ENCODE measurements around the gene SNU13.
"Not testable (repeated sequence)": the region's sequence is repeated elsewhere in the genome, so short reads cannot be mapped to it uniquely, and the experiment has no call there.

Gene SNU13
- total RNA-seq = 78.9 to 116 reads per million in 2 donors

DNA sequence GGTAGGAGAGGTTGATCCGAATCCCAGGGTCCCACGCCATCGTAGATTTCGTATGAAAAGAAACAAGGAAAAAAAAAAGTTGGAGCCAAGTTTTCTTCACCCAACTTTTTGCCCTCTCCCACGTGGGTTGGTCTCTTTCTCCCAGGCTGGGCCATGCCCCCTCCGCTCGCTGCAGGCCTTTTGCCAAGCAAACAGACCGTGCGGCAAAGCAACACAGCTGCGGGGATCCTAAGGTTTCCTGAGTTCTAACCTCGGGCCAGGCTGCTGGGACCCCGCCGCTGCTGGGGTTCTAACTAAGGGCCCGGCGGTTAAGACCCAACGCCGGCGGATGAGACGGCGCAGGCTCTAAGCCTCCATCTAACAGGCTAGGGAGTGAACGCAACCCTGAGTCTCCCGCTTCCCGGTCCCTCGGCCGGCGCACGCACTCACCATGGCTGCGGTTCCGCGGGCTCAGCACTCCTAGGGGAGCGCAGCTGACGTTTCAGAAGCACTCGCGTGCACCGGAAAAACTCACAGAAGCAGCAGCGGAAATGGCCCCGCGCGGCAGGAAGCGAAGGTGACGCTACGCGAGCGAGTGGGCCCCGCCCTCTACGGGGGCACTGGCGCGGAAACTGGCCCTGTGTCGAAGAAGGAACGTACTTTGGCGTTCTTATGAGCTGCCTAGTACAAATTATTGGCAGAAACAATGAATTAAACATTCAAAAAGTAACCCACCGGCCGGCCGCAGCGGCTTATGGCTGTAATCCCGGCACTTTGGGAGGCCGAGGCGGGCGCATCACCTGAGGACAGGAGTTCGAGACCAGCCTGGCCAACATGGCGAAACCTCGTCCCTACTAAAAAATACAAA is at the start of gene SNU13:
Gene SNU13, minus strand, starts transcription at position 503 of the 847 bp plus-strand sequence. Its CDS starts 71 bp downstream, at position 432.
- DNase-seq = peak; percentile 89

DNA sequence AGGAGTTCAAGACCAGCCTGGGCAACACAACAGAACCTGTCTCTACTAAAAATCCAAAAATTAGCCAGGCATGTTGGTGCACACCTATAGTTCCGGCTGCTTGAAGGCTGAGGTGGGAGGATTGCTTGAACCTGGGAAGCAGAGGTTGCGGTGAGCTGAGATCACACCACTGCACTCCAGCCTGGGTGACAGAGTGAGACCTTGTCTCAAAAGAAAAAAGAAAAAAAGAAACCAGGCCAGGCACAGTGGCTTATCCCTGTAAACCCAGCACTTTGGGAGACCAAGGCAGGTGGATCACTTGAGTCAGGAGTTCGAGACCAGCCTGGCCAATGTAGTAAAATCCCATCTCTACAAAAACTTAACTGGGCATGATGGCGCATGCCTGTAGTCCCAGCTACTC is 44.6 kb upstream of the SNU13 start:
- not testable (repeated sequence) for DNase-seq

DNA sequence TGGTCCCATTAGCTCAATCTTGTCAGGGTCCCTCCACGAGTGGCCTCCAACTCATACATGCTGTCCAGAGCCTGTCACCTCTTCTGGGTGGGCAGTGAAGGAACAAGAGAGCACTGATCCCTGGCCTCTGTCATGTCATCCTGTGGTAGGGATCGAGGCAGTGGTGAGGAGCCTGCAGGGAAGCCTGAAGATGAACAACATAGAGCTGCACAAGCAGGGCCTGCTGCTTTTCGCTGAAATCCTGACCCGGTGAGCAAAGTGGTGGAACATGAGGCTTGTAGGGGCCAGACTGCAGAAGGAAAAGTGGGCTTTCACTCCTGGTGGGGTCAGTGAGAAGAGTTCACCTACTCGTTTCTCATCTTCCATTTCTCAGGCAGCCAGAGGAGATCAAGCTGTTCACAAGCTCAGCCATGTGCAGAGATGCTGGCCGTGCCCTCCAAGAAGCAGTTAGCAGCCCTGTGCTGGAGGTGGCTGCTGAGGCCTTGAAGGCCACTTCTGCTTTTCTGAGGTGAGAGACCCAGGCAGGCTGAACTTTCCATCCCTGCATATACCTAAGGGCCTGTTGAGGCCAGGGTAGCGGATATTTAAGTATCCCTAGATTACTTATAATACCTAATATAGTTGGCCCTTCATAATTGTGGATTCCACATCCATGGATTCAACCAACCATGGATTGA is 43.6 kb upstream of the SNU13 start:
- DNase-seq = no peak

DNA sequence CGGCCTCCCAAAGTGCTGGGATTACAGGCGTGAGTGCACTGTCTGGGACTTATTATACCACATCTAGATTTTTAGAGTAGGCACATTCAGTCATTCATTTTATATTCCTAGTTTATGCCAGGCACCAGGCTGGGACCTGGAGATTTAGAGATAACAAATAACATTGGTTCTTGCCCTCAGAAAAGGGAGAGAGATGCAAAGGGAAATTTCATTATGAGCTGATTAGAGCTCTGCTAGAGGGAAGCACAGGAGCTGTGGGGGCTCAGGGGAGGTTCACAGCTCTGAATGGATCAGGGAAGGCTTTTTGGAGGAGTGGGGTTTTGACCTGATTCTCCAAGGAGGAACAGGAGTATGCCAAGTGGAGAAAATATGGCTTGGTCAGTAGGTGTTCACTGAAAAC is 42.9 kb upstream of the SNU13 start:
- no peak for DNase-seq

DNA sequence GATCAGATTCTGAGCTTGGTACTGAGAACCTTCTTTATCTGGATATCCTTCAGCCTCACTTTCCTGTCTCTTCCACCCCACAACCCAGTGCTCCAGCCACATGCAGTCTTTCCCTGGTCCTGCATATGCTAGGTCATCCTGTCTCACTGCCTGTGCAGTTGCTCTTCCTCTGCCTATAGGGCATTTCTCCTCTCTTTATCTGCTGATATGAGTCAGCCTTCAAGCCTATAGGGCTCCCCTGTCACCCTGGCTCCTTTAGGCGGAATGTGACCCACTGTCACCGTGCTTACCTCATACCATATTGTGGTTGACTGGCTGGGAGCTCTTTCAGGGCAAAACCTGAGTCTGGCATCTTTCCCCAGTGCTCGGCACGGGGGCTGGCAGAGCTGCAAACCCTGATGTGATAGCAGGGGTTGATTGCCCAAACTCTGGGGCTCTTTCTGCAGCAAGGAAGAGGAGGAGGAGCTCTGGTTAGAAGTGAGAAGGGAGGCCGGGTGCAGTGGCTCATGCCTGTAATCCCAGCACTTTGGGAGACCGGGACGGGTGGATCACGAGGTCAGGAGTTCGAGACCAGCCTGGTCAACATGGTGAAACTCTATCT is 36.9 kb upstream of the SNU13 start:
- no peak for DNase-seq

DNA sequence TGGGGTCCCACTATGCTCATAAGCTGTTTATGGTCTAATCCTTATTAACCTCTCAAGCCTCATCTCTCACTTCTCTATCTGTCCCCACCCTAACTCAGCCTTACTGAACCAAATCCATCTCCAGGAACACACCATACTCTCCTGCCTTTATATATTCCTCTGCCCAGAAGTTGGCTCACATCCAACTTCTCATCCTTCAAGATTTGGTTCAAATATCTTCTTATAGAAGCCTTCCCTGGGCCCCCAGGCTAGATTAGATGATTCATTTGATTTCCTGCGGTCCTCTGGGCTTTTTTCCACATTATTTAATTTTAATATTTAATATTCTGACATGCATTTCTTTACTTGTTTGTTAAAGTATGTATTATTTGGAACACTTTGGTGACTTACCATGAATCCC is 33.8 kb upstream of the SNU13 start:
- DNase-seq = no peak

DNA sequence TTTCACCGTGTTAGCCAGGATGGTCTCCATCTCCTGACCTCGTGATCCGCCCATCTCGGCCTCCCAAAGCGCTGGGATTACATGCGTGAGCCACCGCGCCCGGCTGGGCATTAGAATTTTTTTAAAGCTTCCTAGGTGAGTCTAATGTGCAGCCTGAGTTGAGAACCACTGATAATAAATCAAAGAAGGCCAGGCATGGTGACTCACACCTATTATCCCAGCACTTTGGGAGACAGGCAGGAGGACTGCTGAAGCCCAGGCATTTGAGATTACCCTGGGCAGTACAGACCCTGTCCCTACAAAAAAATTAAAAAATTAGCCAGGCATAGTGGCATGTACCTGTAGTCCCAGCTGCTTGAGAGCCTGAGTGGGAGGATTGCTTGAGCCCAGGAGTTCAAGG is 24.3 kb upstream of the SNU13 start:
- no peak for DNase-seq

DNA sequence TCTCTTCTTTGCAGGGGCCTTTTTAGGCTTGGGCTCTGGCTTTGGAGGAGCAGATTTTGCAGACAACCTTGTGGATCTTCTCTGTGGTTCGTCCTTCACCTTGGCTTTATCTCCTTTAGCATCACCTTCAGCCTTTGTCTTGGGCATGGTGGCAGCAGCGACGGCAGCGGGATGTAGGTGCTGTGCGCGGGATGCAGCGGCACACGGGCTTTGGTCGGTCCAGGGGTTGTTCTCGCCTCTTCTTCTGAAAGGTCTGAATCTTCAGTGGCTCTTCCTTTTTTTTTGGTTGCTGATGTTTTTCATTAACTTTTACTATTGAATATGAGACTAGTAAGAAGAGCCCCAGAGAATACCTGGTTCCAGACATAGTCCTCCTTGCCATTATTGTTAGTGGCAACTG is 20.7 kb upstream of the SNU13 start:
- no peak for DNase-seq

DNA sequence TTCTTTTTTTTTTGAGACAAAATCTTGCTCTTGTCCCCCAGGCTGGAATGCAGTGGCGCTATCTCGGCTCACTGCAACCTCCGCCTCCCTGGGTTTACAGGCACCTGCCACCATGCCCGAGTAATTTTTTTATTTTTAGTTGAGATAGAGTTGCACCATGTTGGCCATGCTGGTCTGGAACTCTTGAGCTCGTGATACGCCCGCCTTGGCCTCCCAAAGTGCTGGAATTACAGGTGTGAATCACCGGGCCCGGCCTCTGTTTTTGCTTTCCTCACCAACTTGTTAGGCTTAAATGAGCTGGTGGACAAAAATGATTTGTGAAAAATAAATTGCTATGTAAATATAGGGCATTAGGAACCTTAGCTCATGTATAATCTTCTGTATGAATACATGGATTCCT is 14.1 kb upstream of the SNU13 start:
- DNase-seq = no peak

DNA sequence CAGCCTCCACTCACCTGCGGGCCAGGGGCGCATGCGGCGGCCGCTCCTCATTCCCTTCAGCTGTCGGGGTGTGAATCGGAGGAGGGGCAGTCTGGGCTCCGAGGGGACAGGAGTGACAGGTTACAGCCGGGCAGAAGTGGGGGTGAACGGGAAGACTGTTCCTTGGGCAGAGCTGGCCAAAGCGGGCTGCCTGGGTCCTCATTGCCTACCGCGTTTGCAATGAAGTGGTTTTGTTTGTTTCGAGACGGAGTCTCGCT is 11.4 kb upstream of the SNU13 start:
- no peak for DNase-seq

DNA sequence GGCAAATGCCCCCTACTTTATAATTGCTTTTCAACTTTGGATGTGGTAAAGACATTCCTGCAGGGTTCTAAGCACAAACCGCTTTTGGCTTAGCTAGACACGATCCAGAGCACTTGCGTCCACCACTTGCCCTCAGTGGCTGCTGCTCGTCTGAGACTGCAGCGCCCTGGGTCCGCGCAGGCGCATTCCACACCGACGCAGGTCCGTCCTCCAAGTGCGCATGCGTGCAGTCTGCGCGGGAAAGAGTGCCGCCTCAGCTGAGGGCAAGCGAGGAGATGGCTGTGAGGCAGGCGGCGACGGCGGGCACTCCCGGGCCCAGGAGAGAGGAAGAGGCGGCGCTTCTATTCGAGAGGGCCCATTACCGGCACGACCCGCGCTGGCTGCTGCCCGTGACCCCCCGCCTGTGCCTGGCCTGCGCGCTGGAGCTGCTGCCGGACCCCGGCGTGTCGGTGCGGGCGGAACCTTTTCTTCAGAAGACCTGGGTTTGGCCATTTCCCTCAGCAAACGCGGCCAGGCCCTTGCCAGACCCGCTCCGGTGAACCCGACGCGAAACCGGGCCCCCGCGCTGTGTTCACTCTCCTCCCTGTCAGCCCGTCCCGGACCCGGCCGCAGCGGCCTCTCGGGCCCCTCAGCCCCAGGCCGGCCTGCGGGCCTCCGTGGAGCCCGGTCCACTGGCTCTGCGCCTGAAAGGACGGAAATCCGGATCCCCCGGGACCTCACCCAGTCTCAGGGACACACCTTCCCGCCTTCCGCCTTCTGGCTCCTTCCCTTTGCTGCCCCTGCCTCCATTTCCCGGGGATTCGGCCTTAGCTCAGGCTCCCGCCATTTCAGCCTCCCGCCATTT is 10.8 kb upstream of the SNU13 start, which contains the start of gene MEI1:
Gene MEI1, plus strand, starts transcription at position 240 of the 844 bp plus-strand sequence. Its CDS starts 36 bp downstream, at position 276.
- DNase-seq = peak; percentile 85

DNA sequence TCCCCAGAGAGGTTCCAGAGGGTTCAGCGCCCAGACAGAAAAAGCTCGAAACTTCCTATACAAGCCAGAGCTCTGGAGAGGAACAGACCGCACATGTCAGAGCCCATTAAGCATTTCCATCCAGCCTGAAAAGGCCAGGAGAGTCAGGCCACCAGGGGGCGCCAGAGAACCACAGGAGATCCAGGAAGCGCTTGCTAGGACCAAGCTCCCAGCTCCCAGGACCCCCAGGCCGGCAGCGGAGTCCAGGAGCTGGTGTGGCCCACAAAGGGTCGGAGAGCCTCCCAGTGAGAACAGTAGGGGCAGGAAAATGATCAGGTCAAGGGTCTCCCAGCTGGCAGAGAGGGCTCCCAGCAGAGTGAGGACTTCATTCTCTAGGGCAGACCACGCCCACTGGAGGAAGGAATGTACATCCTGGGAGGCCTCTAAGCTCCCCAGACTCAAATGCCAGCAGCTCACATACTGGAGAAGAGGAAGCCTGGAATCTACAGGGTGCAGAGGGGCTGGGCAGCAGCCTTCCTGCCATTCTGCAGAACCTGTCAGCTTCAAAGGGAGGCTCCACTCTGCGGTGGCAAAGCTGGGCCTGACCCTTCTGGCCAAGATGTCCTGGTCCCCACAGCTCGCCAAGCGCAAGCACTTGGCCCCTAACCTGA is 8.6 kb upstream of the SNU13 start:
- DNase-seq = peak; percentile 99

DNA sequence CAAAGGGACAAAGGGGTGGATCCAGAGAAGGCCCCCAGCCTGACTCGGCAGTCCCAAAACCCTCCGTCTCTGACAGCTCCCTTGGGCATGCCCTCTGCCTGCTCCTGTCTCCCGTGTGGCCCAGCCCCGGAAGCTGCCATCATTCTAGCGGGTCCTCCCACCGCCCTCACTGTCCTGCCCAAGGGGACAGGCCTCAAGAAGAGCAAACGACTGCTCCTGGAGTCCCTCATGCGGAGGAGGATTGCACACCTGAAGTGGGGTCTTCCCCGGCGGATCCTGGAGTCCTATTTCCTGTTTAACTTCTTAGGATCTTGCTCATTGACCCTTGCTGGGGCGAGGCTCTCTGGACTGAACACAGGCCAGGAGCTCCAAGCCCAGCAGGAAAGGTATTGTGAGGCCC is 8.0 kb upstream of the SNU13 start:
- DNase-seq = no peak

DNA sequence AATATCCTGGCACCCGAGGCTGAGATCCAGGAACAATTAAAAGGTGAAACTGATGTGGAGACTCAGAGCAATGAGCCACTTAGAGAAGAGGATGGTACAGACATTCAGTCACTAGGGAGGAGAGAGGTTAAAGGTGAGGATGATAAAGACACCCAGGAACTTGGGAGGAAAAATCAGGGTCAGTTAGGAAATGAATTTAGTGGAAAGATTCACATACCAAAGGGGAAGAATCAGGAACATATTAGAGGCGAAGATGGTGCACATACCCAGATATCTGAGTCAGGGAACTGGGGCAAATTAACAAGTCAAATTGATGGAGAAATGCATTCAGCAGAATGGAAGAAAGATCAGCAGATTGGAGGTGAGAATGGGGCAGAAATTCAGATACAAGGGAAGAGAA is 6.5 kb upstream of the SNU13 start:
- DNase-seq = no peak

DNA sequence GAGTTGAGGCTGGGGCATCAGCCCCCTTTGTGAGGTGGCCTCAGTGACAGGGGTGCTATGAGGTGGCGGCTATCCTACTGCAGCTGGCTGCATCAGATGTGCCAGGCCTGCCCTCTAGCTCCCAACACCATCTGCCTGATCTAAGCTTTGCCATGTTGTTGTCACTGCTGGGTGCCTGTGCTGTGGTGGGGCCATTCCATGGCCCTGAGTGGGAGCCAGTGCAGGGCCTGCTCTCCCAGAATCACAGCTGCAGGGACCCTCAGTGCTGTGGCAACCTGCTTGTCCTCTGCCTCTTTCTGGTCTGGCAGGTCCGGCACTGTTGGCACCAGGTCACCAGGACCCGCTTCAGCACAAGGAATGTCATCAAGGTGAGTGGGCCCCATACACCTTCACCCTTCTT is 1.8 kb upstream of the SNU13 start:
- no peak for DNase-seq

DNA sequence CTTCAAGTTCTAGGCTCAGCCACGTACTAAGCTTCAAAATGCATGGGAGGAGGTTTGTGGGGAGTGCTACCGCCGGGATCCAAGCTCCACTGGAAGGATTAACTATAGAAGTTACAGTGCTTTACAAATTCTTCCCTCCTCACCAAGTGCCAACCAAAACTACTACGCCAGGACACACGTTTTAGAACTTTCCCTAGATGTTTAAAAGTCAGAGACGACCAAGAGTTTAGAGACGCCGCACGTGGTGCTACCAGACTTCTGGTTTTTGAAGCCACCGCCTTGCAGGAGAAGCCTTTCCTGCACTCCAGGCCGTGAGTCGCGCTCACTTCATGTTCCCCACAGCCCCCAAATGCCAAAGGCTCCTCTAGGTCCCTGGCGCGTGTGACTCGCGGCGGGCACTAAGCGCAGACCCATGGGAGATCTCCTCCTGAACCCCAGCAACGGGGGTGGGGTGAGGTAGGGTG is 734 bp downstream of the SNU13 start:
- DNase-seq = no peak

DNA sequence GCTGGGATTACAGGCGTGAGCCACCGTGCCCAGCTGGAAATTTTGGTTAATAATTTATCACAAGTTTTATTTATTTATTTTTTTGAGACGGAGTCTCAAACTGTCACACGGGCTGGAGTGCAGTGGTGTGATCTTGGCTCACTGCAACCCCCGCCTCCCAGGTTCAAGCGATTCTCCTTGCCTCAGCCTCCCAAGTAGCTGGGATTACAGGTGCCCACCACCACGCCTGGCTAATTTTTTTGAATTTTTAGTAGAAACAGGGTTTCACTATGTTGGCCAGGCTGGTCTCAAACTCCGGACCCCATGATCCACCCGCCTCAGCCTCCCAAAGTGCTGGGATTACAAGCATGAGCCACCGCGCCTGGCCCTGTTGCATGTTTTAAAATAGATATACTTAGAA is 1.8 kb downstream of the SNU13 start:
- DNase-seq = not testable (repeated sequence)

DNA sequence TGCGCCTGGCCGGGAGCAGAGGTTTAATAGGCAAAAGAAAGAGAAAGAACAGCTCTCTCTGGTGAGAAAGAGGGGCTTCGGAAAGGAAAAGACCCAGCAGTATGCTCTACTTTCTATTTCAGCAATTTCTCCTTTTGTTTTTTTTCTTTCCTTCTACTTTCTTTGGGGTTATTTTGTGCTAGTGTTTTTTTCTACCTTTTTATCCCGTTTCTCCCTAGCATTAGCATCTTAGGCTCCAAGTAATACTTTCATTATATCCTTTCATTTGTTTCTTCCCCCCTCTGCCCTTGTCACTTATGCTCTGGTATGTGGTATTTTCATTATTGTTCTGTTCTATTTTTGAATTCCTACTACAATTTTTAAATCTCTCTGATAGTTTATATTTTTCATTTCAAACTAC is 4.5 kb downstream of the SNU13 start:
- no peak for DNase-seq

DNA sequence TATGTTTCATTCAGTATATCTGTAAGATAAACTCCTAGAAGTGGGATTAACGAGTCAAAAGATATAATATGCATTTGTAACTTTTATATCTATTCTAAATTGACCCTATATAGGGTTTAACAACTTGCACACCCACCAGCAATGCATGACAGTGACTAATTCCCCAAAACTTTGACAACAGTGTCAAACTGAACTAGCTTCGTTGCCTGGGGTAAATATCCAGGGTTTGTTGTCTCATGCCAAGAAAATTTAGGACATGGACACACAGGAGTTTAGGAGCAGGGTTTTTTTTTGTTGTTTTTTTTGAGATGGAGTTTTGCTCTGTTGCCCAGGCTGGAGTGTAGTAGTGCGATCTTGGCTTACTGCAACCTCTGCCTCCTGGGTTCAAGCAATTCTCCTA is 5.1 kb downstream of the SNU13 start:
- no peak for DNase-seq

DNA sequence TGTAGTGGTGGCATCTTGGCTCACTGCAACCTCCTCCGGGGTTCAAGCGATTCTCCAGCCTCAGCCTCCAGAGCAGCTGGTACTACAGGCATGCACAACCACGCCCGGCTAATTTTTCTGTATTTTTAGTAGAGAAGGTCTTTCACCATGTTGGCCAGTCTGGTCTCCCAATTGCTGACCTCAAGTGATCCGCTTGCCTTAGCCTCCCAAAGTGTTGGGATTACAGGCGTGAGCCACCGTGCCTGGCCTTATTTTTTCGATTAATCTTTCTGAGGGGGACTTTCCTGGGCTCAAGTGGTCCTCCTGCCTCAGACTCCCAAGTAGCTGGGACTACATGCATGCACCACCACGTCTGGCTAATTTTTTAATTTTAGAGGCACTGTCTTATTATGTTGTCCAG is 5.6 kb downstream of the SNU13 start:
- no peak for DNase-seq

DNA sequence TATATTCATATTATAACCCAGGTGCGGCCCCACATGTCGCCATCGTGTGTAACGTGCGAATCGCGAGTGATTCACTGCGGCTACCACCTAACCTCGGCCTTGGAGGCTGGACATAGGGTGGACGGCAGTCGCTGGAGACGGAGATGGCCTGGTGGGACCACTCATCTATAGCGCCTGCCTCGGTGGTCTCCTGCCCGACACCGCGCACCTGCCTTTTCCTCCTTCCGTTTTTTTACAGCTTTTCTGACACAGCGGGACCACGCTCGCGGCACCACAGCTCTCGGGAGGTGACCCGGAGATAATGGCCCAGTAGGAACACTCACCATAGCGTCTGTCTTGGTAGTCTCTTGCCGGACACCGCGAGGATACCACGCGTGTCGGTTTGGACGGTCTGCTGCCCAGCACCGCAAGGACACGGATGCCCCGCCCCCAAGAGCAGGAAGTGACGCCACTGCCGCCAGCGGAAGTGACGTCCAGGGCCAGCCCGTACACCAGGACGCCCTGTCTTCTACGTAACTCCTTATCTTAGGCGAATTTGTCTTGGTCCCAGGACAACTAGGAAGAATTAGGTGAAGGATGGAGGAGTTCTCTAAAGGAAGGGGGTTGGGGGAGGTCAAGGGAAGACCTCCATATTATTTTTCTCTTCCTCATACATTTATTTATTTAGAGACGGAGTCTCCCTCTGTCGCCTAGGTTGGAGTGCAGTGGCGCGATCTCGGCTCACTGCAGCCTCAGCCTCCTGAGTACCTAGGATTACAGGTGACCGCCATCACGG is 6.4 kb downstream of the SNU13 start:
- DNase-seq = peak; percentile 82

DNA sequence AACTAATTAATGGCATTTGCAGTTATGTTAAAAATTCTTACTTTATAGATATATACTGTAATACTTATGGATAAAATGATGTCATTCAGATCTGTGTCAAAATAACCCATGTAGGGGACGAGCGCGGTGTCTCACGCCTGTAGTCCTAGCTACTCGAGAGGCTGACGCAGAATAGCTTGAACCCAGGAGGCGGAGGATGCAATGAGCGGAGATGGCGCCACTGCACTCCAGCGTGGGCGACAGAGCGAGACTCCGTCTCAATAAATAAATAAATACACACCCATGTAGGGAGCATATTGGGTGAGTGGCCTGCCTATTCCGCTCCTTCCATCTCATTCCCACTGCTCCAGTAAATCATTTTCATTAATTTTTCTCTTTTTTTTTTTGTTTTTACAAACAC is 7.1 kb downstream of the SNU13 start:
- no peak for DNase-seq
